ENCODE results near the gene DHRSX.
A peak's percentile ranks its signal among the peaks of the same experiment; 100 is the strongest.
"Not testable (repeated sequence)": the region's sequence is repeated elsewhere in the genome, so short reads cannot be mapped to it uniquely, and the experiment has no call there.

DHRSX gene

GRCh38 chrX:2425286-2426071 is 75.3 kb downstream of the DHRSX start:
- peak; percentile 30 for DNase-seq (ENCODE audit: low read depth, low spot score)

- no peak for DNase-seq (ENCODE audit: low read depth, low spot score)
These were observed 76.5 kb downstream of the DHRSX start for GRCh38 chrX:2424317-2424716.

GRCh38 chrX:2423899-2424298 is 76.9 kb downstream of the DHRSX start:
- no peak for DNase-seq (ENCODE audit: low read depth, low spot score)

GRCh38 chrX:2423282-2423681 is 77.5 kb downstream of the DHRSX start:
- peak; percentile 17 for DNase-seq (ENCODE audit: low read depth, low spot score)

GRCh38 chrX:2419418-2419817 is 81.4 kb downstream of the DHRSX start:
- not testable (repeated sequence) for DNase-seq (ENCODE audit: low read depth, low spot score)

GRCh38 chrX:2418000-2418399 is 82.8 kb downstream of the DHRSX start:
- DNase-seq (ENCODE audit: low read depth, low spot score), result no peak

GRCh38 chrX:2416851-2417604 is 83.7 kb downstream of the DHRSX start:
- DNase-seq (ENCODE audit: low read depth, low spot score), result no peak

GRCh38 chrX:2414384-2414783 is 86.4 kb downstream of the DHRSX start:
- DNase-seq (ENCODE audit: low read depth, low spot score), result no peak

- no peak for DNase-seq (ENCODE audit: low read depth, low spot score)
These were observed 86.8 kb downstream of the DHRSX start for GRCh38 chrX:2413969-2414368.

GRCh38 chrX:2412131-2412530 is 88.6 kb downstream of the DHRSX start:
- no peak for DNase-seq (ENCODE audit: low read depth, low spot score)

- DNase-seq (ENCODE audit: low read depth, low spot score), result no peak
These were observed 90.3 kb downstream of the DHRSX start for GRCh38 chrX:2410279-2411020.

- no peak for DNase-seq (ENCODE audit: low read depth, low spot score)
These were observed 91.0 kb downstream of the DHRSX start for GRCh38 chrX:2409796-2410195.

- no peak for DNase-seq (ENCODE audit: low read depth, low spot score)
These were observed 91.9 kb downstream of the DHRSX start for GRCh38 chrX:2408856-2409255.

- no peak for DNase-seq (ENCODE audit: low read depth, low spot score)
These were observed 93.8 kb downstream of the DHRSX start for GRCh38 chrX:2406891-2407518.

- DNase-seq (ENCODE audit: low read depth, low spot score), result no peak
These were observed 96.0 kb downstream of the DHRSX start for GRCh38 chrX:2404776-2405175.

- no peak for DNase-seq (ENCODE audit: low read depth, low spot score)
These were observed 98.5 kb downstream of the DHRSX start for GRCh38 chrX:2402361-2402690.

GRCh38 chrX:2401590-2402360 is 99.0 kb downstream of the DHRSX start:
- peak; percentile 93 for DNase-seq (ENCODE audit: low read depth, low spot score)

GRCh38 chrX:2401201-2401589 is 99.6 kb downstream of the DHRSX start:
- DNase-seq (ENCODE audit: low read depth, low spot score), result no peak

- peak; percentile 75 for DNase-seq (ENCODE audit: low read depth, low spot score)
These were observed 102.6 kb downstream of the DHRSX start for GRCh38 chrX:2398064-2398656.

- DNase-seq (ENCODE audit: low read depth, low spot score), result peak; percentile 37
These were observed 103.3 kb downstream of the DHRSX start for GRCh38 chrX:2397229-2398063.
